ENCODE data around the gene ADAMTS17.
"Not testable (repeated sequence)": the region's sequence is repeated elsewhere in the genome, so short reads cannot be mapped to it uniquely, and the experiment has no call there.

Gene ADAMTS17

GRCh38 chr15:100078511-100079220 is 263.1 kb downstream of the ADAMTS17 start:
- DNase-seq (ENCODE audit: low spot score): no peak

GRCh38 chr15:100075229-100075628 is 266.5 kb downstream of the ADAMTS17 start:
- DNase-seq (ENCODE audit: low spot score): no peak

GRCh38 chr15:100073982-100074381 is 267.8 kb downstream of the ADAMTS17 start:
- no peak for DNase-seq (ENCODE audit: low spot score)

- DNase-seq (ENCODE audit: low spot score): not testable (repeated sequence)
Observed at GRCh38 chr15:100066521-100067280, 275.1 kb downstream of the ADAMTS17 start.

- DNase-seq (ENCODE audit: low spot score): no peak
Observed at GRCh38 chr15:100061944-100062343, 279.8 kb downstream of the ADAMTS17 start.

- no peak for DNase-seq (ENCODE audit: low spot score)
Observed at GRCh38 chr15:100060276-100060926, 281.4 kb downstream of the ADAMTS17 start.

- no peak for DNase-seq (ENCODE audit: low spot score)
Observed at GRCh38 chr15:100059521-100059920, 282.3 kb downstream of the ADAMTS17 start.

- DNase-seq (ENCODE audit: low spot score): no peak
Observed at GRCh38 chr15:100059094-100059493, 282.7 kb downstream of the ADAMTS17 start.

- no peak for DNase-seq (ENCODE audit: low spot score)
Observed at GRCh38 chr15:100058458-100058857, 283.3 kb downstream of the ADAMTS17 start.

GRCh38 chr15:100057281-100057680 is 284.5 kb downstream of the ADAMTS17 start:
- DNase-seq (ENCODE audit: low spot score): no peak

- DNase-seq (ENCODE audit: low spot score): no peak
Observed at GRCh38 chr15:100056411-100057072, 285.2 kb downstream of the ADAMTS17 start.

- DNase-seq (ENCODE audit: low spot score): no peak
Observed at GRCh38 chr15:100055821-100056220, 286.0 kb downstream of the ADAMTS17 start.

- DNase-seq (ENCODE audit: low spot score): no peak
Observed at GRCh38 chr15:100054539-100054938, 287.2 kb downstream of the ADAMTS17 start.

GRCh38 chr15:100053474-100054121 is 288.2 kb downstream of the ADAMTS17 start:
- no peak for DNase-seq (ENCODE audit: low spot score)

- DNase-seq (ENCODE audit: low spot score): no peak
Observed at GRCh38 chr15:100052716-100053473, 288.9 kb downstream of the ADAMTS17 start.

GRCh38 chr15:100050877-100051786 is 290.6 kb downstream of the ADAMTS17 start:
- no peak for DNase-seq (ENCODE audit: low spot score)

GRCh38 chr15:100049936-100050876 is 291.6 kb downstream of the ADAMTS17 start:
- DNase-seq (ENCODE audit: low spot score): no peak

- no peak for DNase-seq (ENCODE audit: low spot score)
Observed at GRCh38 chr15:100049483-100049882, 292.3 kb downstream of the ADAMTS17 start.

GRCh38 chr15:100048736-100049135 is 293.0 kb downstream of the ADAMTS17 start:
- no peak for DNase-seq (ENCODE audit: low spot score)
